Glomerular visceral epithelial cell (primary cell): ENCODE measurements around the gene HS3ST4.

ENCODE experiments used
- DNase-seq: peaks from one replicate; pipeline ENCODE4 v3.0.0-alpha.2; 2016; ENCODE audit errors: extremely low spot score

The HS3ST4 gene

DNA sequence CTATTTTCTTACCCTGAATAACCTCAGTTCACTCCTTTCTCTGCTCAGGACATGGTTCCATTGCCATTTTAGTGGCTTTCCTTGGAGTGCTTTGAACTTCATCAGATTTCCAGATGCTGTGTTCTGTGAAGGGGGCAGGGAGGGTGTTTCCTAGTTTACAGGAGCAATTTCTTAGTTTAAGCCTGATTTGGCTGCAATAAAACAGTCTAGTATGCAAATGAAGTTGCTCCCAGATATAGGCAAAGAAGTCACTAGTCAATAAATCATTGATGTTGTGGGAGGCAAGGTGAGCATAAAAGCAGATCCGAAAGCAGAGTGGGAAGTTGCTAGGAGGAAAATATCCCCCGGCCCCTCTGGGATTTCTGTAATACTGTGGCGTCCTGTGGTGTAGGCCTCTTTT lies 202.3 kb downstream of the HS3ST4 start:
- no peak for DNase-seq

DNA sequence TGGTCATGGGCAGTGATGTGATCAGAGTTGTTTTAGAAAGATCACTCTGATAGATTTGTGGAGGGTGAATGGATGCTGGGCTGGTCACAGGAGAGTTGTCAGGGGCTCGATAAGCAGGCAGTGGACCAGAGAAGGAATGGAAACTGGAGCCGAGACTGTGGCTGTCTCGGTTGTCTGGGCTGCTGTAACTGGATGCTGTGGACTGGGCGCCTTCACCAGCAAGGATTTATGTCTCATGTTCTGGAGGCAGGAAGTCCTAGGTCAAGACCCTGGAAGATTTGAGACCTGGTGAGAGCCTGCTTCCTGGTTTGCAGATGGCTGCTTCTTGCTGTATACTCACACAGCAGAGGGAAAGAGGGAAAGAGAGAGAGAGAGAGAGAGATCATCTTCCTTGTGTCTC lies 203.6 kb downstream of the HS3ST4 start:
- no peak for DNase-seq

DNA sequence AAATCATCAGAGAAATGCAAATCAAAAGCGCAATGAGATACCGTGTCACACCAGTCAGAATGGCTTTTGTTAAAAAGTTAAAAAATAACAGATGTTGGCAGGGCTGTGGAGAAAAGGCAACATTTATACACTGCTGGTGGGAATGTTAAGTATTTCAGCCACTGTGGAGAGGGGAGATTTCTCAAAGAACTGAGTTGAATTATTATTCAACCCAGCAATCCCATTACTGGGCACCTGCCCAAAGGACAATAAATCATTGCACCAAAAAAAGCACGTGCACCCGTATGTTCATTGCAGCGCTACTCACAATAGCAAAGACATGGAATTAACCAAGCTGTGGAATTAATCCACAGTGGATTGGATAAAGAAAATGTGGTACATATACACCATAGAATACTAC lies 204.7 kb downstream of the HS3ST4 start:
- no peak for DNase-seq

DNA sequence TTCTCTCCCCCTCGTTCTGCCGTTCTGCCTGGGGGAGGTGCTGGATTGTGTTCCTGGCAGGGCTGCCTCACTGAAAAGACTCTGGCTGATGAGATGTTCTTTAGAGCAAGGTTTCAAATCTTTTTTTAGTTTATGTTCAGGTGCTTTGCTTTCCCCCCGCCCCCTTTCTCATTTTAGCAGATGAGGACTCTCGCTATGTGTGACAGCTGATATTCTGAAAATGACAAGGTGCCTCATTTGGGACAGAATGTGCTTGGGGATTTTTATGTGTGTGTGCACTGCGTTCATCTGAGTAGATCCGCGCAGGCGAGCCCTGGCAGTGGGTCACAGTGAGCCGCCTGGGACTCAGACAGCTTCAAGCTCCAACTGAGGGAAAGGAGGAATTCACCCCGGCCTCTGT lies 205.9 kb downstream of the HS3ST4 start:
- no peak for DNase-seq

DNA sequence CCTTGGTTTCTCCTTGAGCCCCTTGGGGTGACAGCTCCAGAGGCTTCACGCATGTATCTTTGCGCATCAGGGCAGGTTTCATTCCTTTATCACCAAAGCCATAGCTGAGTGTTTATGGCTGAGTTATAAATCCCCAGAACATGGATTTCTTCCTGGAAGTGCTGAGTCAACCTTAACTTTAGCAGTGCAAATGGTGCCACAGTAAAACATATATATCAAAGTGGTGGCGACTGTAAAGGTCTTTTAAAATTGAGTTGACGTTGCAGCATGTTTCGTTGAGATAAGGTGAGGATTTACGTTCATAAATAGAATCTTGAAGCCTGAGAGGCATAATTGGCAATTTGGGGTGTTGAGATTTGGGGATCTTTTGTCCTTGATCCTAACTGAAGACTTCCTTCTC lies 214.1 kb downstream of the HS3ST4 start:
- DNase-seq = no peak

DNA sequence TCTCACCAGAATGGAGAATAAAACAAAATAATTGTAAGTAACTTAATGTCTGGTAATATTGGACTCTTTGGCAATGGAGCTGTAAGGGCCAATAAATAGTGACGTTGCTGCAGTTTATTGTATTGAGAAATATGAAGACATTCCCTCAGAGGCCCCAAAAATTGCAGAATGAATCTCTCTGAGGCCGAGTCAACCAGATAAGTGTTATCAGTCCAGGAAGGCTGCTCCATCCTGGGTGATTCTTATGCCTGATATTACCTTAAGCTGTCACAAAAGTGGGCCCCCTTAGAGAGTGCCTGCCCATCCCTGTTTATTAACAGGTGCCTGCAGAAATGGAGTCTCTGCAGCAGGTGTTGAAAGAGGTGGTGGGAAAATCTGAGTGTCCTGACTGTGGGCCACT lies 219.2 kb downstream of the HS3ST4 start:
- DNase-seq = no peak

DNA sequence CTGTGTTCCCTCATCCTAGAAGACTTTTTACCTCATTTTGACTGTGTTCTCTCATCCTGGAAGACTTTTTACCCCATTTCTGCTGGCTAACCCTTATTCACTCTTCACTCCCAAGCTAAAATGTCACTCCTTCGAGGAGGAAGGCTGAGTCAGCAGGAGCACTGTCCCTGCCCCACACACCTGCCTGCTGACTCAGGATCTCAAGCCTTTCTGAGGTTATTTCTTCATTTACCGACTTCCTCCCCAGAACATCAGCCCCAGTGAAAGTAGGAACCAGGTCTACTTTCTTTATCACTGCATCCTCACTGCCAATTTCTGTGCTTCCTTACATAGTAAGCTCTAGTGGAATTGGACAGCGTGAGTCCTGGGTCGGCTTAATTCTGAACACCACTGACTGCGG lies 220.6 kb downstream of the HS3ST4 start:
- DNase-seq = no peak

DNA sequence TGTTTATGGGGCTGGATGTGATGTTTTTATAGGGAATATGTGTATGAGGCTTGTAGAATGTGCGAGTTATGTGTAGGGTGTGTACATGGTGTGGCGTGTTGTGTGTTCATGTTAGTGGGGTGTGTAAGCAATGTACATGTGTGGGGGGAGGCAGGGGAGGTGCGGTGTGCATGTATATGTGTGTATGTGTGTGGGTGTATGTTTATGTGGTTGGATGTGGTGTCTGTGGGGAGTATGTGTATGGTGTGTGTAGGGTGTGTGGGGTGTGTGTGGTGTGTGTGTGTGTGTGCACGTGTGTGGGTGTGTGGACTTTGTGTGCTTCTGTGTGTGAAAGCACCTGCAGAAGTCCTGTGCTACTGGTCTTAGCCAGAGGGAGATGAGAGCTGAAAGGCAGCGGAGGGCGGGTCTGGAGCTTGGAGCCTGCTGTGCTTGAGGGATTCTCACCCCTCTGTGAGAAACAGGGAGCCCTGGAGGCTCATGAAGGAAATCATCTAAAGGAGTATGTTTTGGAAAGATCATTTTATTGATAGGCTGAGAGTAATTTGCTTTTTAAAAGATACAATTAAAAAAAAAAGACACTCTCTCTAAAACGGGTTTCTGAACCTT lies 222.7 kb downstream of the HS3ST4 start:
- no peak for DNase-seq

DNA sequence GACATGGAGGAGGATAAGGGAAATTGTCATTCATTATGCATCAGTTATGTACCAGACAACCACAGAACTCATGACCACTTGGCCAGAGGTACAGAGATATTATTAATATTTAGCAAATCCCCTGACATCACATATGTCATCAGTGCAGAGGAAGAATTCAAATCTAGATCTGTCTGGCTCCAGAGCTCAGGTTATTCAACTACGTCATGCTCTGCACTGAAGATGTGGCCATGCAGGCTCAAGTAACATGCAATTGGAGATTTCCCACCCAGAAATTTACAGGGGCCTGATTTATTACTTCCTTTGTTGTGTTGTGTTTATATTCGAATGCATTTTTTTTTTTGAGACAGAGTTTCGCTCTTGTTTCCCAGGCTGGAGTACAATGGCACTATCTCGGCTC lies 224.3 kb downstream of the HS3ST4 start:
- no peak for DNase-seq

DNA sequence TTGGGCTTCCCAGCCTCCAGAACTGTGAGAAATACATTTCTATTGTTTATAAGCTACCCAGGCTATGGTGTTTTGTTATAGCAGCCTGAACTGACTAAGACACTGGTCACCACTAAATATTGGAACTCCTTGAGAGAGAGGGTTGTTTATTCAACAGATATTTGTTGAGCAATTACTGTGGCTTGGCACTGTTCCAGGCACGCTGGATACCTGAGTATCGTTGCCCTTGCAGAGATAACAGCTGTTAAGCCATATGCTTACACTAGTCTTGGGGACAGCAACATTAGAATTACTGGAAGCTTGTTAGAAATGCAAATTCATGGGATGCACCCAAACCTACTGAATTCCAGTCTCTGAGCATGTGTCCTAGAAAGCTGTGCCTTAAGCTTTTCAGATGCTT lies 230.7 kb downstream of the HS3ST4 start:
- DNase-seq = no peak

DNA sequence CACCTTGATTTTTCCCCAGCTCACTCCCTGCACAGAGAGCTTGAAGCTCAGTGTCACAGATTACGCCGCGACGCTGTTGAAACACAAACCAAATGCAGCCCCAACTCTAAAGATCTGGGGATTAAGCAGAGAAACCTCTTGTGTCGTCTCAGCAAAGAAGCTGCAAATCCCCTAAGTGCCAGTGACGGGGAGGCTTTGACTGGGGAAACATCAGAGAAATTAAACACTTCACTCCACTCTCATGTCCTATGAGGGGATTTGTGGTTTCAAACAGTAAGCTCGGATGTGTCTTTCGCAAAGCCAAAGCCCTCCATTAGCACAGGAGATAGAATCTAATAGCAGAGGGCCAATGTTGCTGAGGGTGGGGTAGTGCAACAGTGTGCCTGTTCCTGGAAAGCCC lies 233.7 kb downstream of the HS3ST4 start:
- DNase-seq = no peak

DNA sequence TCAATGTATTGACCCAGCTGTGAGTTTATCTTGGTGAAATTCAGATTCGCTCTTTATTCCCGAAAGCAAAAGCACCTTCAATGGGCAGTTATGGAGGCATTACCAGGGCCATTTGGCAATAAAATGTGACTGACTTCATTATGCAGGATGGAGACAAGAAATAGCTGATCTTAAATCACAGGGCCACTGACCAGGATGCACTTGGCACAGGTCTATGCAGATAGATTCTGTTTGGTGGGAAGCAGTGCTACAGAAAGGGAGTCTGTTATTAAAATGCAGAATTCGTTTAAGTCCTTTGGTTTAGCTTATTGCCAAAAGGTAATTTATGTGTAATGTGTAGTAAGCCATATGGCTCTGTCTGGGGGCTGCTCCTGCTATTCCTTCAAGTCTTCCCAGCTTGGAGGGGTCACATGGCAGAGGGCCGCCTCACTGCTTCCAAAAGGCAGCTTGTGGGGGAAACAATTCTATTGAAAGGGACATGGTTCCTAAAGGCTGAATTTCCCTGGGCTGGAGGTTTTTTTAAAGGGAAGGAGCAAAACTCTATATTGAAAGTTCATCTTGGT lies 239.8 kb downstream of the HS3ST4 start:
- no peak for DNase-seq

DNA sequence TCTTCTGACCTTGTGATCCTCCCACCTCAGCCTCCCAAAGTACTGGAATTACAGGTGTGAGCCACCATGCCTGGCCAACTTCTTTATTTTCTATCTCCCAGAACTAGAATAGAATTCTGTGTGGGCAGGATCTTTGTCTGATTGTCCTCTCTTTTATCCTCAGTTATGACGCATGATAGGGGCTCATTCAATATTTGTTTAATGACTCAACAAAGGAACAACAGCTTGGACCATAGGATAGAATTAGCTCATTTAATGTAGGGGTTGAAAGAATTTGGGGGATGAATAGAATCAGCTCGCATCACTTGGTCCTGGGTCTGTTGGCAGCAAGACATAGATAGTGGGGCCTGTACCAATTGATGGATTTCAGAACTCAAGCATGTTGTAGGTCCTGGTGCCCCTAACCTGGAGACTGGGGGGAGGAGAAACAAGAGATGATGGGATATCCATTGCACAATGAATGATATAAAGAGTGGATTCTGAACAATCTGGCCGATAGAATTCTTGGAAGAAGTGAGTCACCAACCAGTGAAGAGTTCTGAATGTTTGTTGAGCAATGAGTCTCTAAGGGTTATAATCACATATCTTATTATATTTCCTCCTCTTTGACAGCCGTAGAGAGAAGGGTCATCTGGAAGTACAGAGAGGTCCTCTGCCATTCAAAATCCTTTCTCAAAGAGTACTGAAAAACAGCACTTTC lies 250.2 kb downstream of the HS3ST4 start:
- no peak for DNase-seq

DNA sequence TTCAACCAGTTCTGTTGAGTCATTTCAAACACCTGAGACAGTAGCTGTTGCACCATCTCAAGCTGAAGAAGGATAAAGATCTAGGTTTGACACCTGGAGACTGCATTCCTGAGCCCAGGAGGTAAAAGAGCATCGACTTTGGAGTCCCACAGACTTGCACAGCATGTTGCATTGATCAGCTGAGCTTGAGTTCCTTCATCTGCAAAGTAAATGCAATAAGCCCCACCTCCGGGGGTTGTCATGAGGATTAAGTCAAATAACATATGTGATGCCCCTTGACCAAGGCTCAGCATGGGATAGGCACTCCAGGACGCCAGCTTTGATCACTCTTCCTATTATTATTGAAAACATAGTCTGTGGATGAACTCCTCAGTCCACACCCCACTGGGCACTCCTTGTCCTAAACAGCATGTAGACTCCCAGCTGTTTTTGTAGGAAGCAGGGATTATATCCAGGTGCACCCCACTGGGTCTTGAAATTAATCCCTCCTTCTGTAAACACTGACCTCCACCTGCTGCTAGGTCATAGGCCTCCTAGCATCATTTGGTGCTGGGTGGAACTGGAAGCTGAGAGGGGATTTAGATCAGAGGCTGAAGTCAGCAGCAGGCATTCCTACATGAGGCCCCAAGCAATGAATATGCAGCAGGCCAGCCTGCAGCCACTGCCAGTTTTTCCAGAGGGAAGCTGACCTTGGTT lies 259.0 kb downstream of the HS3ST4 start:
- no peak for DNase-seq

DNA sequence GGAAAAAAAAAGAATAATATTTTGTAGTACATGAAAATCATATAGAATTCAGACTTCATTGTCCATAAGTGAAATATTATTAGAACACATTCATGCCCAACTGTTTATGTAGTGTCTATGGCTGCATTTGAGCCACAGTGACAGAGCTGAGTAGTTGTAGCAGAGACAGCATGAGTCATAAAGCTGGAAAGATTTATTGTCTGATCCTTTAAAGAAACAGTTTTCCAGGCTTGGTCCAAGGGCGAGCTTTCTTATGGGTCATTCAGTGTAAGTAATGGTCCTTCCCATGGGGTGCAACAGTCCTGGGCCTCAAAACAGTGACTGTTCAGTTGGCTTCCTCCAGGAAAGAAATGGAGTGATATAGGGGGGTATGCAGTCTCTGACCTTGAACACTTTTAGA lies 260.2 kb downstream of the HS3ST4 start:
- DNase-seq = no peak

DNA sequence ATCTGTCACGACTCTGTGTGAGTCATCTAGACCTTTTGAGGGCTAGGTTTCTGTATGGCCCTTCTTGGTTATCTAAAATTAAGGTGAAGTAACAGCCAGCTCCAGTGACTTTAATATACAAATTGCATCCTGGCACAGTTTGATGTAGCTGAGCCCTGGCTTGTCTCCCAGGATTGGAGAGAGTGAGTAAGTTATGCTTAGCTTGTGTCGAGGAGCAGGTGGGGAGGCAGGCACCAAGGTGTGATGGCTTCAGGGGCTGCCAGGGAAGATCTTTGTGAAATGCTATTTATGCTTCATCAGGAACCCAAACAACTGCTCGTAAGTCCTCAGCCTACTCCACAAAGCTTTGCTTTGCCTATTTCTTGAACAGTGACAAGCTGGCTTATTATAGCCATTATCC lies 261.2 kb downstream of the HS3ST4 start:
- no peak for DNase-seq

DNA sequence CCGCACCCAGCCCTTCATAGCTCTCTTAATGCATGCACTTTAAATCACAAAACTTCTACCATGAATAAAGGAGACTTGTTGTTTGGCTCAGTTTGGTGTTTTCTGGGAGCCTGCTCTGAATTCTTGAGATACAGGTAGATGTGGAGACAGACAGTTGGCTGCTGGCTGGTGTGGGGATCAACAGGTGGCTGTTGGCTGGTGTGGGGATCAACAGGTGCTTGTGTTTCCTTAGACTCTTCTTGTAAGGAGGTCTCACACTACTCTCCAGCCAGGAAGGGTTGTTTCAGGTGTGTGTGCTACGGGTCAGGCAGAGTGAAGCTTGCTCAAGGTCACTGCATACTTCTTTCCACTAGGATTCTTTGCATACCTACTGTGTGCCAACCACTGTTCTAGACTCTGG lies 265.9 kb downstream of the HS3ST4 start:
- no peak for DNase-seq

DNA sequence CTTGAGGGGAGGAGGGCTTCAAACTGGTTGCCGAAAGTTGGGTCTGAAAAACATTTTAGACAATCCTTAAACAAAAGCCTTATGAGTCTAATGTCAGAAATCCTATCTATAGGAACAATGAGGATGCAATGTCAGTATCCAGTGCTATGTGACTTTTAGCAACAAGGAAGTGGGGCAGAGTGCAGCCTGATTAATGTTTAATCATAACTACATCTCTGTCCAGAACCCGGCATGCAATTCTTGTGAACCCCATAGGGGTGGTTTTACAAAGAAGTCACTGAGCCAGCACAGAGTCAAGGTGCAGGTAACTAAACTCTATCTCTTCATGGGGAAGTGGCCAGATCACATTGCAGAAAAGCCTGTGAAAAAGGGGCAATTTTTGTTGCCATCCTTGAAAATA lies 267.5 kb downstream of the HS3ST4 start:
- no peak for DNase-seq

DNA sequence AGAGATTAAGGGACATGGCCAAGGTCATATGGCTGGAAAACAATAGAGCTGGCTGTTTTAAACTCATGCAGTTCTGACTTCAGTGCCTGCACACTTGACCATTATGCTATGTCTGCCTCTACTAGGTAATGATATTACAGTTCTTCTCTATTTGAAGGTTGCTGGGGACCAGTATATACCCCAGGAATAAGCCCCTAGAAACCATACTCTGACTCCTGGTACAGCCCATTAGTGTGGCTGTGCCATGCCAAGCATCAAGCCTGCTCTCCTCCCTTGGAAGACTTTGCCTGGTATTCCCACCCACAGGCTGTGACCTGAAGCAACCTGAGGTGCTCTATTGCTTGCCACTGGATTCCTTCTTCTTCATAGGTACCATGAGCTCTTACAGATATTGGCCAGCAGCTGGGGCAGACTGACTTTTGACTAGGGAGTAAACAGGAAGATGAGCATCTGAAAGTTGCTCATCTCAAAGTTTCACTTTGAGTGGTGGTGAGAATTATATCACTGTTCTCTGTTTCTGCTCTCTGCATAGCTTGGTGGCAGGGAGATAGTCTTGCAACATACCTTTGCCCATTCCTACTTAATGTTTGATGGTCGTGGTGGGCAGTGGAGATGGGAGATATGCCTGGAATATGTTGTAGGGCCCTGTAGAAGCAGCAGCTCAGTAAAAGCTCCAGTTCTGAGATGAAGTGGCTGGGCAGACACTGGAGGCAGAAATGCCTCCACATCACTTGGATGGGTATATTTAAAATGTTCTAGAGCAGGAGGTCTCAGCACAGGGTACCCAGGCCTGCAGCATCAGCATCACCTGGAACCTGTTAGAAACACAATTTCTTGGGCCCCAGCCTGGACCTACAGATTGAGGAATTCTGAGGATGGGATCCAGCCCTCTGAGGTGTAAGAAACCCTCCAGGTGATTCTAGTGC lies 274.7 kb downstream of the HS3ST4 start:
- no peak for DNase-seq

DNA sequence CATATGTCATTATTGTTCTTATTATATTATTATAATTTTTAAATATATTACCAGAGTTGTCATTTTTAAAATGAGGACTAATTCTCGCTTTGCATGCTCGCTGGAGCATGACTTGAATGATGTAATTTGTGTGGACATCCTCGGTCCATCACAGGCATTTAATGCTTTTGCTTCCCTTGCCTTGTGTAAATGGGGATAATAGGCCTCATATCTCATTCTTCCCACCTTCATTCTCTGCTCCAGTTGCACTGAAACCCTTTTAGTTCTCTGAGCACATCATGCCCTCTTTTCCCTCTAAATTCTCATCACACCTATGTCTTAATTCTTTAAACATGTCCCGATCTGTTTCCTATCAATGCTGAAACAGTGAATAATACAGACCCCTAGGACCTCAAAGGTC lies 285.4 kb downstream of the HS3ST4 start:
- DNase-seq = no peak

DNA sequence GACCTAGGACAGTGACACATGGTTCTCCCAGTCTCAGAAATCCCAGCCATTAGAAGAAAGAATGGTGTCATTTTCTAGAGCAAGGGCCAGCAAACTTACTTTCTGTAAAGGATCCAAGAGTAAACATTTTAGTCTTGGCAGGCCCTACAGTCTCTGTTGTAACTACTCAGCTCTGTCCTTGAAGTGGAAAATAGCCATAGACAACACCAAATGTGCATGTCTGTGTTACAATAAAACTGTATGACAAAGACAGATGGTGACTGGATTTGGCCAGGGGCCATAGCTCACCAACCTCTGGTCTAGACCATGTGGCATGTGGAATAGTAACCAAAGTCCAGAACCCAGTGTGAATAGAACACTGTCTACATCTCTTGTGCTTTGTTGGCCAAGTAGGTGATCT lies 286.5 kb downstream of the HS3ST4 start:
- no peak for DNase-seq

DNA sequence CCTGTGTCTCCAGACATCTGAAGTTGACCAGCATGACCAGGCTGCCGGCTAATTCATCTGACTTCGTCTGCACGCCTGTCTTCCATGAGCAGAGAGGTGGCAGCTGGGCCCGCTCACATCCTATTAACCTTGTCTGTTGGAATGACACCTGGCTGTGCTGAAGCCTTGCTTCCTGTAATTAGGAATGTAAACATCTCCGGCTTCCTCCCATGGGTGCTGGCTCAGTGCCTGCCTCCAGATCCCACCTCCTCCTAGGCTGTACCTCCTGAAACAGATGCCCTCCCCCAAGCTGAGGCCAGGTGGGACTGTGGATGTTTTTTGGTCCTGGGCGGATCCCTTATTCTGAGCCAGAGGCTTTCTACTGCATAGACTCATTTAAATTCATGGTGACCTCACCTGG lies 296.3 kb downstream of the HS3ST4 start:
- no peak for DNase-seq
